ENCODE data around the gene SUPT20HL2.
"Not testable (repeated sequence)": the region's sequence is repeated elsewhere in the genome, so short reads cannot be mapped to it uniquely, and the experiment has no call there.

The SUPT20HL2 gene

GRCh38 chrX:24321741-24322395, 8.0 kb upstream of the SUPT20HL2 start:
- H3K36me3 Mint-ChIP-seq = no peaks in the 10 kb centered on the region
- H3K9me3 Mint-ChIP-seq (ENCODE audit: low read depth) = no peaks in the 10 kb centered on the region
- H3K27me3 Mint-ChIP-seq = peaks cover 4% of the 10 kb centered on the region
- H3K27ac Mint-ChIP-seq = no peak overlapping the region
- no peak overlapping the region for H3K4me3 Mint-ChIP-seq
- no peaks in the 10 kb centered on the region for H3K4me1 Mint-ChIP-seq (ENCODE audit: low read depth)

- Mint-ChIP-seq H3K27ac (no peak overlapping the region), H3K4me1 (ENCODE audit: low read depth) (no peaks in the 10 kb centered on the region)
Observed at GRCh38 chrX:24317567-24317966, 3.7 kb upstream of the SUPT20HL2 start.

GRCh38 chrX:24316111-24316510, 2.2 kb upstream of the SUPT20HL2 start:
- Mint-ChIP-seq H3K4me1 (ENCODE audit: low read depth) (no peaks in the 10 kb centered on the region), H3K36me3 (no peaks in the 10 kb centered on the region), H3K9me3 (ENCODE audit: low read depth) (no peaks in the 10 kb centered on the region), H3K27me3 (no peaks in the 10 kb centered on the region), H3K27ac (no peak overlapping the region), H3K4me3 (no peak overlapping the region)

More at GRCh38 chrX:24317567-24317966, 3.7 kb upstream of the SUPT20HL2 start:
- no peaks in the 10 kb centered on the region for H3K27me3 Mint-ChIP-seq
- no peaks in the 10 kb centered on the region for H3K36me3 Mint-ChIP-seq
- no peak overlapping the region for H3K4me3 Mint-ChIP-seq
- no peaks in the 10 kb centered on the region for H3K9me3 Mint-ChIP-seq (ENCODE audit: low read depth)

GRCh38 chrX:24312249-24312607, 1.6 kb downstream of the SUPT20HL2 start:
- not testable (repeated sequence) for H3K9me3 Mint-ChIP-seq (ENCODE audit: low read depth); H3K4me1 Mint-ChIP-seq (ENCODE audit: low read depth); H3K27me3 Mint-ChIP-seq; H3K4me3 Mint-ChIP-seq; H3K27ac Mint-ChIP-seq; H3K36me3 Mint-ChIP-seq

GRCh38 chrX:24311507-24312248, 2.2 kb downstream of the SUPT20HL2 start:
- not testable (repeated sequence) for H3K36me3 Mint-ChIP-seq; H3K4me1 Mint-ChIP-seq (ENCODE audit: low read depth); H3K27ac Mint-ChIP-seq; H3K9me3 Mint-ChIP-seq (ENCODE audit: low read depth); H3K4me3 Mint-ChIP-seq; H3K27me3 Mint-ChIP-seq

- not testable (repeated sequence) for H3K4me1 Mint-ChIP-seq (ENCODE audit: low read depth); H3K27ac Mint-ChIP-seq; H3K9me3 Mint-ChIP-seq (ENCODE audit: low read depth); H3K27me3 Mint-ChIP-seq; H3K36me3 Mint-ChIP-seq; H3K4me3 Mint-ChIP-seq
Observed at GRCh38 chrX:24310916-24311315, 3.0 kb downstream of the SUPT20HL2 start.

GRCh38 chrX:24309580-24310374, 4.1 kb downstream of the SUPT20HL2 start:
- not testable (repeated sequence) for H3K4me3 Mint-ChIP-seq; H3K4me1 Mint-ChIP-seq (ENCODE audit: low read depth)

GRCh38 chrX:24308803-24309202, 5.1 kb downstream of the SUPT20HL2 start:
- not testable (repeated sequence) for H3K4me1 Mint-ChIP-seq (ENCODE audit: low read depth); H3K27ac Mint-ChIP-seq; H3K27me3 Mint-ChIP-seq

More at GRCh38 chrX:24309580-24310374, 4.1 kb downstream of the SUPT20HL2 start:
- not testable (repeated sequence) for H3K36me3 Mint-ChIP-seq; H3K9me3 Mint-ChIP-seq (ENCODE audit: low read depth); H3K27ac Mint-ChIP-seq; H3K27me3 Mint-ChIP-seq

GRCh38 chrX:24306440-24306839, 7.4 kb downstream of the SUPT20HL2 start:
- H3K9me3 Mint-ChIP-seq (ENCODE audit: low read depth) = no peaks in the 10 kb centered on the region
- H3K27me3 Mint-ChIP-seq = no peaks in the 10 kb centered on the region
- no peak overlapping the region for H3K4me3 Mint-ChIP-seq
- no peaks in the 10 kb centered on the region for H3K4me1 Mint-ChIP-seq (ENCODE audit: low read depth)
- H3K36me3 Mint-ChIP-seq = no peaks in the 10 kb centered on the region
- no peak overlapping the region for H3K27ac Mint-ChIP-seq

More at GRCh38 chrX:24308803-24309202, 5.1 kb downstream of the SUPT20HL2 start:
- H3K36me3 Mint-ChIP-seq; H3K9me3 Mint-ChIP-seq (ENCODE audit: low read depth); H3K4me3 Mint-ChIP-seq: not testable (repeated sequence)

- Mint-ChIP-seq H3K4me1 (ENCODE audit: low read depth) (no peaks in the 10 kb centered on the region), H3K27me3 (no peaks in the 10 kb centered on the region), H3K4me3 (no peak overlapping the region), H3K9me3 (ENCODE audit: low read depth) (no peaks in the 10 kb centered on the region), H3K27ac (no peak overlapping the region), H3K36me3 (no peaks in the 10 kb centered on the region)
Observed at GRCh38 chrX:24305905-24306304, 8.0 kb downstream of the SUPT20HL2 start.

- no peaks in the 10 kb centered on the region for H3K36me3 Mint-ChIP-seq
- H3K27me3 Mint-ChIP-seq = no peaks in the 10 kb centered on the region
- no peaks in the 10 kb centered on the region for H3K9me3 Mint-ChIP-seq (ENCODE audit: low read depth)
- no peaks in the 10 kb centered on the region for H3K4me1 Mint-ChIP-seq (ENCODE audit: low read depth)
- no peak overlapping the region for H3K4me3 Mint-ChIP-seq
- no peak overlapping the region for H3K27ac Mint-ChIP-seq
Observed at GRCh38 chrX:24301806-24302205, 12.1 kb downstream of the SUPT20HL2 start.

- H3K4me1 Mint-ChIP-seq (ENCODE audit: low read depth) = no peaks in the 10 kb centered on the region
- no peaks in the 10 kb centered on the region for H3K9me3 Mint-ChIP-seq (ENCODE audit: low read depth)
- no peak overlapping the region for H3K27ac Mint-ChIP-seq
- no peaks in the 10 kb centered on the region for H3K36me3 Mint-ChIP-seq
- no peak overlapping the region for H3K4me3 Mint-ChIP-seq
- H3K27me3 Mint-ChIP-seq = no peaks in the 10 kb centered on the region
Observed at GRCh38 chrX:24301060-24301459, 12.8 kb downstream of the SUPT20HL2 start.

- no peak overlapping the region for H3K27ac Mint-ChIP-seq
Observed at GRCh38 chrX:24298191-24298590, 15.7 kb downstream of the SUPT20HL2 start.

GRCh38 chrX:24294619-24295018, 19.2 kb downstream of the SUPT20HL2 start:
- Mint-ChIP-seq H3K36me3 (no peaks in the 10 kb centered on the region), H3K4me3 (no peak overlapping the region), H3K4me1 (ENCODE audit: low read depth) (no peaks in the 10 kb centered on the region), H3K9me3 (ENCODE audit: low read depth) (no peaks in the 10 kb centered on the region), H3K27ac (no peak overlapping the region), H3K27me3 (no peaks in the 10 kb centered on the region)

More at GRCh38 chrX:24298191-24298590, 15.7 kb downstream of the SUPT20HL2 start:
- H3K36me3 Mint-ChIP-seq = no peaks in the 10 kb centered on the region
- H3K4me1 Mint-ChIP-seq (ENCODE audit: low read depth) = no peaks in the 10 kb centered on the region
- H3K4me3 Mint-ChIP-seq = no peak overlapping the region
- no peaks in the 10 kb centered on the region for H3K9me3 Mint-ChIP-seq (ENCODE audit: low read depth)
- H3K27me3 Mint-ChIP-seq = no peaks in the 10 kb centered on the region

GRCh38 chrX:24293412-24293811, 20.5 kb downstream of the SUPT20HL2 start:
- H3K27me3 Mint-ChIP-seq = no peaks in the 10 kb centered on the region
- no peak overlapping the region for H3K4me3 Mint-ChIP-seq
- H3K27ac Mint-ChIP-seq = no peak overlapping the region
- H3K9me3 Mint-ChIP-seq (ENCODE audit: low read depth) = no peaks in the 10 kb centered on the region
- no peaks in the 10 kb centered on the region for H3K4me1 Mint-ChIP-seq (ENCODE audit: low read depth)
- H3K36me3 Mint-ChIP-seq = no peaks in the 10 kb centered on the region
